Measurements from ENCODE around the gene CREB3L1. TPM values are rescaled to one million over a fixed set of nuclear protein-coding genes. Genes with fewer than 3 reads are reported as not detected.

Gene CREB3L1
- total RNA-seq, 1 donor from 2014 or later, result 12.5 TPM

DNA sequence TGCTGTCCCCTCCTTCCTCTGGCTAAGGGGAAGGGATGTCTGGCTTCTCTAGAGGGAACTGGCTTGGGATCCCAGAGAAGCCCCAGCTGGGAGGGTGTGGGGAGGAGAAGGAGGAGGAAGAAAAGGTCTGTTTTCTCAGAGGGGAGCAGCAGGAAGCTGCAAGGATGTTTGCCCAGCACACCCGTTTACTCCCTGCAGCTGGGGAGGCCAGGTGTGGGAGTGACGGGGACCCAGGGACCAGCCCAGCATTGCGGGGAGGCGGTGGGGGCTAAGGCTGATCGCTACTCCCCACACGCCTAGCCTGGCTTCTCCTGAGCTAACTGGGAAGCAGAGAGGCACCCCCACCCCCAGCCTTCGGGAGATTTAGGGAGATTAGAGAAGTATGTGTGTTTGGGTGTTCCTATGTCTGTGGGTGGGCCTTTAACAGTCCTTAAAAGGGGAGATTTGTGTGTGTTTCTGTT is 3.9 kb downstream of the CREB3L1 start:
- no peak overlapping the region for H3K4me3 ChIP-seq (ENCODE audit: low read length in 3 of 3)
- H3K4me1 ChIP-seq (ENCODE audit: control insufficient read depth in 3 of 3, insufficient read depth in 3 of 3, low read length in 3 of 3), result peaks cover 25 to 32% (median 30%) of the 10 kb centered on the region in 3 donors
- no peaks in the 10 kb centered on the region for H3K9me3 ChIP-seq (ENCODE audit: control insufficient read depth in 3 of 3, low read length in 3 of 3)
- H3K27ac ChIP-seq (ENCODE audit: low read depth, low read length), result no peak overlapping the region
- H3K9ac ChIP-seq (ENCODE audit: low read depth in 1 of 3, low read length in 3 of 3), result peak overlapping the region in 1 of 3 donors; percentile 25
- H3K36me3 ChIP-seq (ENCODE audit: control insufficient read depth in 3 of 3, insufficient read depth in 3 of 3, low read length in 3 of 3), result no peaks in the 10 kb centered on the region
- peaks cover 10 to 32% (median 31%) of the 10 kb centered on the region in 3 donors for H3K27me3 ChIP-seq (ENCODE audit: control insufficient read depth in 3 of 3, insufficient read depth in 3 of 3, low read length in 3 of 3)

DNA sequence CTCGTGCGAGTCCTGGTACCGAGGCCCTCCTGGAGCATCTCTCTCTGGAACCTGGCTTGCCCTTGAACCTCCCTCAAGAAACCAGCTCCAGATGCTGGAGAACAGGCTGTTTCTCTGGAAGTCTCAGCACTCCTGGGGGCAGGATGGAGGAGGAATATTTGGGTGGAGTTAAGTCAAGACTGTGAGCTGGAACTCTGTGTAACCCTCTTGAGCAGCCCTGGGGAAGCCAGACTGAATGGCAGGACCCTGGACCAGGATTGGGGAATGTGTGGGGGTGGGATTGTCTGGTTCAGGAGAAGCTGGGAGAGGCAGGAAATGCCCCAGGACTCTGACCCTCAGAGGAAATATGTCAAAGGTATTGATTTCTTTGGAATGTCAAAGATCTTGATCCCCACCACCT is 7.7 kb downstream of the CREB3L1 start:
- Histone ChIP-seq H3K9me3 (ENCODE audit: control insufficient read depth in 3 of 3, low read length in 3 of 3) (no peaks in the 10 kb centered on the region), H3K27ac (ENCODE audit: low read depth, low read length) (no peak overlapping the region), H3K4me3 (ENCODE audit: low read length in 3 of 3) (no peak overlapping the region), H3K4me1 (ENCODE audit: control insufficient read depth in 3 of 3, insufficient read depth in 3 of 3, low read length in 3 of 3) (peaks cover 11 to 19% (median 16%) of the 10 kb centered on the region in 3 donors), H3K27me3 (ENCODE audit: control insufficient read depth in 3 of 3, insufficient read depth in 3 of 3, low read length in 3 of 3) (peaks cover 0 to 4% (median 0%) of the 10 kb centered on the region in 3 donors), H3K36me3 (ENCODE audit: control insufficient read depth in 3 of 3, insufficient read depth in 3 of 3, low read length in 3 of 3) (no peaks in the 10 kb centered on the region), H3K9ac (ENCODE audit: low read depth in 1 of 3, low read length in 3 of 3) (no peak overlapping the region)

DNA sequence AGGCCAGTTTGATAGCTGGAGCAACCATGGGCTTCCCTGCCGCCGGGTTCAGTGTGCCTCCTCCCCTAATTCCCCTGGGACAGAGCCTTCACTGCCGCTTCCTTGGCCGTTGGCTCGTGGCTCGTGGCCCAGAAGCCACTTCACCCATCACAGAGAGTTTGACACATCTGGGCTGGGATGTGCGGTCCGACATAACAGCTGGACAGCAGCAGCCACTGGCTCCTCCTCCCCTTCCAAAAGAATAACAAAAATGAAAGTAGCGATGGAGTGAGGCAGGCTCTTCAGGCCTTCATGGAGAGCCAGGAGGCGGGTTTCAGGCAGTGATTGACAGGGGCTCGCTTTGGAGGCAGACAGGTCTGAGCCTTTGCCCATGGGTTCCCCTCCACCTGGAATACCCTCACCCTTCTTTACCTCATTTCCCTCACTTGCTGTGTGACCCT is 8.2 kb downstream of the CREB3L1 start:
- no peaks in the 10 kb centered on the region for H3K36me3 ChIP-seq (ENCODE audit: control insufficient read depth in 3 of 3, insufficient read depth in 3 of 3, low read length in 3 of 3)
- H3K27me3 ChIP-seq (ENCODE audit: control insufficient read depth in 3 of 3, insufficient read depth in 3 of 3, low read length in 3 of 3), result peaks cover 0 to 4% (median 0%) of the 10 kb centered on the region in 3 donors
- H3K27ac ChIP-seq (ENCODE audit: low read depth, low read length), result peak overlapping the region; percentile 15
- H3K4me3 ChIP-seq (ENCODE audit: low read length in 3 of 3), result peak overlapping the region in 1 of 3 donors; percentile 22
- no peaks in the 10 kb centered on the region for H3K9me3 ChIP-seq (ENCODE audit: control insufficient read depth in 3 of 3, low read length in 3 of 3)
- peaks cover 14 to 22% (median 16%) of the 10 kb centered on the region in 3 donors for H3K4me1 ChIP-seq (ENCODE audit: control insufficient read depth in 3 of 3, insufficient read depth in 3 of 3, low read length in 3 of 3)
- peak overlapping the region in 1 of 3 donors; percentile 8 for H3K9ac ChIP-seq (ENCODE audit: low read depth in 1 of 3, low read length in 3 of 3)

DNA sequence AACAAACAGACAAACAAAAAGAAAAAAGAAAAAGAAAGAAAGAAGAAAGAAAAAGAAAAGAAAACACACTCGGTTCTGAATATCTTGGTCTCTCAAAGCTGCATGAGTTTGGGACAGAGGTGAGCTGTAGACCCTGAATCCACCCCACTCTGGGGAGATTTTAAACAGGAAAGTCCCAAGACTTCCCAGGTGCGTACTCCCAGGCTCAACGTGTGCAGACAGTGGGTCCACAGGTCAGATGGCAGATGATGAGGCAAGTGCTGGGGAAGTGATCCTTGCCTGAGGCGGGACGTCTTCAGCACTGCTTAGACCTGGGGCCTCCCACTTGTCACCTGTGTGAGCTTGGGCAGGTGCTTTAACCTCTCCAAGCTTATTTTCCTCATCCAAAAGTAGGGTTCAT is 9.3 kb downstream of the CREB3L1 start:
- Histone ChIP-seq H3K27ac (ENCODE audit: low read depth, low read length) (no peak overlapping the region), H3K27me3 (ENCODE audit: control insufficient read depth in 3 of 3, insufficient read depth in 3 of 3, low read length in 3 of 3) (peaks cover 0 to 4% (median 0%) of the 10 kb centered on the region in 3 donors), H3K4me3 (ENCODE audit: low read length in 3 of 3) (no peak overlapping the region), H3K9ac (ENCODE audit: low read depth in 1 of 3, low read length in 3 of 3) (no peak overlapping the region), H3K4me1 (ENCODE audit: control insufficient read depth in 3 of 3, insufficient read depth in 3 of 3, low read length in 3 of 3) (peaks cover 13 to 24% (median 19%) of the 10 kb centered on the region in 3 donors), H3K9me3 (ENCODE audit: control insufficient read depth in 3 of 3, low read length in 3 of 3) (no peaks in the 10 kb centered on the region), H3K36me3 (ENCODE audit: control insufficient read depth in 3 of 3, insufficient read depth in 3 of 3, low read length in 3 of 3) (no peaks in the 10 kb centered on the region)

DNA sequence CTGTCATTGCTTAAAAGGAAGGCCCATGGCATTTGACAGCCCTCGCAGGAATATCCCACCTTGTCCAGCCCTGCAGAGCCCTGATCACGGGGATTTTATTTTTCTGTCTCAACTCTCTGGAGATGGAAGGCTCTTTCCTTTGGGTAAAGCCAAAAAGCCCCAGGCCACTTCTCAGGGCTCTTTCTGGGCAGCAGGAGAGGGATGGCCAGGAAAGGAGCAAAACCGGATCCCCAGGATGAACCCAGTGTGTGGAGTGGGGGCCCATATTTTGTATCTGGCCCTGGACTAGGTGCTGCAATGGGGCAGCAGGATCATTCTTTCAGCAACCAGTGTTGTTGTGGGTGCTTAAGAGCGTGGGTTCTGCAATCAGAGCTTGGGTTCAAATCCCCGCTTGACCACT is 11.0 kb downstream of the CREB3L1 start:
- Histone ChIP-seq H3K27ac (ENCODE audit: low read depth, low read length) (no peak overlapping the region), H3K9me3 (ENCODE audit: control insufficient read depth in 3 of 3, low read length in 3 of 3) (no peaks in the 10 kb centered on the region), H3K4me1 (ENCODE audit: control insufficient read depth in 3 of 3, insufficient read depth in 3 of 3, low read length in 3 of 3) (peaks cover 19 to 36% (median 22%) of the 10 kb centered on the region in 3 donors), H3K36me3 (ENCODE audit: control insufficient read depth in 3 of 3, insufficient read depth in 3 of 3, low read length in 3 of 3) (no peaks in the 10 kb centered on the region), H3K9ac (ENCODE audit: low read depth in 1 of 3, low read length in 3 of 3) (no peak overlapping the region), H3K4me3 (ENCODE audit: low read length in 3 of 3) (no peak overlapping the region), H3K27me3 (ENCODE audit: control insufficient read depth in 3 of 3, insufficient read depth in 3 of 3, low read length in 3 of 3) (peaks cover 0 to 4% (median 0%) of the 10 kb centered on the region in 3 donors)

DNA sequence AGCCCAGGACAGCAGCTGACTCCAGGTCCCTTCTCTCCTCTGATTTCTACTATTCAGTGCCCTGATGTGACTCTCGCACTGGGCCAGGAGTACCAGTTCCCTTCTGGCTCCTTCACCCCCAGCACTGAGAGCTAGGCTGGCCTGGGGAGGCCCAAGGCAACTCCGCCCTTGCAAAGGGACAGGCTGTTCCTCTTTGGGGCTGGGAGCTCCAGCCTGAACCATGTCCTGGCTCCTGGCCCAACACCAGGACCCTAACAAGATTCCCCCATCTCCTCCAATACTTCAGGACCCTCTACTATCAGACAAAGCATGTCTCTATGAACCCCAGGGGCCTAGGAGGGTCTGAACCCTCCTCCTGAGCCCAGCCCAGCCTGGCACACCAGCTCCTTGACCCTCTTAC is 12.5 kb downstream of the CREB3L1 start:
- Histone ChIP-seq H3K27ac (ENCODE audit: low read depth, low read length) (no peak overlapping the region), H3K27me3 (ENCODE audit: control insufficient read depth in 3 of 3, insufficient read depth in 3 of 3, low read length in 3 of 3) (no peaks in the 10 kb centered on the region), H3K36me3 (ENCODE audit: control insufficient read depth in 3 of 3, insufficient read depth in 3 of 3, low read length in 3 of 3) (no peaks in the 10 kb centered on the region), H3K4me3 (ENCODE audit: low read length in 3 of 3) (no peak overlapping the region), H3K9ac (ENCODE audit: low read depth in 1 of 3, low read length in 3 of 3) (no peak overlapping the region), H3K9me3 (ENCODE audit: control insufficient read depth in 3 of 3, low read length in 3 of 3) (no peaks in the 10 kb centered on the region), H3K4me1 (ENCODE audit: control insufficient read depth in 3 of 3, insufficient read depth in 3 of 3, low read length in 3 of 3) (peaks cover 25 to 38% (median 25%) of the 10 kb centered on the region in 3 donors)

DNA sequence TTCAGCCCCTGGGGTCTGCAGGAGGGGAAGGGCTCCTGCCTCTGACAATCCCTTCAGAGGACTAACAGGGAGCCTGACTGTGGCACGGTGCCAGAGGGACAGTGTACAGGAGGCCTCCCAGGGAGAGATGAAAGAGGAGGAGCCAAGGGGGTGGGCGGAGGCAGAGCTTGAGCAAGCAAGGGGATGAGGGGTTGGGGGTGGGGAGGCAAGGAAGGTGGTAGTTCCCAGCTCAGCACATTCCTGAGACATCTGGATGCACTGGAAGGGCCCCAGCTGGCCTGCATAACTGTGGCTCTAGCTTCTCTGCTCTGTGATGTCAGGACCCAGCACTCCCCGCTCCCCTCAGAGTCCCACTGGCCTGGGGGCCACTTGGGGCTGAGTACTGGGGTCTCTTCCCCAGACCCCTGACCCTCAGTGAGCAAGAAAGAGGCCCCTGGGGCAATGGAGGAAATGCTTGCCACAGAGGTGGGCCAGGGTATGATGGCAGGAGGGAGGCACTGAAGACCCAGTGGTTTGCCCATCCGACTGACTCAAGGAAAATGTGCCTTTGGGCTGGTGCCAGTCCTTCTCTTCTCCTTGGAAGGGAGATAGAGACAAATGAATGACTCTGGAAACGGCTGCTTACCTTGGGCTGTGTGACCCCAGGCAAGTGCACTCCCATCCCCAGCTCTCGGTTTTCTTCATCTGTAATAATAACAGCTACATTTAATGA is 13.3 kb downstream of the CREB3L1 start:
- H3K27ac ChIP-seq (ENCODE audit: low read depth, low read length), result peak overlapping the region; percentile 57
- H3K9ac ChIP-seq (ENCODE audit: low read depth in 1 of 3, low read length in 3 of 3), result no peak overlapping the region
- no peaks in the 10 kb centered on the region for H3K36me3 ChIP-seq (ENCODE audit: control insufficient read depth in 3 of 3, insufficient read depth in 3 of 3, low read length in 3 of 3)
- H3K4me3 ChIP-seq (ENCODE audit: low read length in 3 of 3), result no peak overlapping the region
- peaks cover 28 to 36% (median 31%) of the 10 kb centered on the region in 3 donors for H3K4me1 ChIP-seq (ENCODE audit: control insufficient read depth in 3 of 3, insufficient read depth in 3 of 3, low read length in 3 of 3)
- H3K9me3 ChIP-seq (ENCODE audit: control insufficient read depth in 3 of 3, low read length in 3 of 3), result no peaks in the 10 kb centered on the region
- no peaks in the 10 kb centered on the region for H3K27me3 ChIP-seq (ENCODE audit: control insufficient read depth in 3 of 3, insufficient read depth in 3 of 3, low read length in 3 of 3)

DNA sequence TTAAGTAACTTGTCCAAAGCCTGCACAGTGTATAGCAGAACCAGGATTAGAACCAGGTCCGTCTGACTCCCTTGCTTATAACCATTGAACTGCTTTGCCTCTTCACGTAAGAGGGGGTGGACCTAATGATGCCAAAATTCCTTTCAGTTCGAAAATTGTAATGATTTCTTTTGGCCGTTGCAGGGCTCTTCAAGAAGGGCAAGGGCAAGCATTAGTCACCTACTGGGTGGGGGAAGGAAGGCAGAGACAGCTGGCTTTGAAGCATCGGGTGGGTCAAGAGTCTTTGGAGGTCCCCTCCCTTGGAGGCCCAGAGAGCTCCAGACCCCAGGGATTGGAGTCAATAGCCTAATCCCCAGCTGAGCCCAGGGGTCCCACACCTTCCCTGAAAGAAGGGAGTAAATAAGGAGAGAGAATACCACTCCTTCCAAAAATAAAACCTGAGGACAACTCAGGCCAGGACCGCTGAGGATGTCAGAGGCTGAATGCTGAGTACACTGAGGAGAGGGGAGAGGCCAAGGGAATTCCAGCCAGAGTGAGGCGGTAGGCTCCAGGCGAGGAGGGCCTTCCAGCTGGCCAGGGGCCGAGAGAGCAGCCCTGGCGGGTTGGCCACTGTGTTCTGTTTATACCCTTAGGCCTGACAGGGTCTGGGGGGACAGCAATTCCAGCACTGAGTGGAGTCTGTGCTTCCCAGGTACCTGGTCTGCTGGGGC is 14.1 kb downstream of the CREB3L1 start:
- Histone ChIP-seq H3K27me3 (ENCODE audit: control insufficient read depth in 3 of 3, insufficient read depth in 3 of 3, low read length in 3 of 3) (no peaks in the 10 kb centered on the region), H3K4me3 (ENCODE audit: low read length in 3 of 3) (no peak overlapping the region), H3K9ac (ENCODE audit: low read depth in 1 of 3, low read length in 3 of 3) (no peak overlapping the region), H3K9me3 (ENCODE audit: control insufficient read depth in 3 of 3, low read length in 3 of 3) (no peaks in the 10 kb centered on the region), H3K4me1 (ENCODE audit: control insufficient read depth in 3 of 3, insufficient read depth in 3 of 3, low read length in 3 of 3) (peaks cover 30 to 41% (median 38%) of the 10 kb centered on the region in 3 donors), H3K27ac (ENCODE audit: low read depth, low read length) (no peak overlapping the region), H3K36me3 (ENCODE audit: control insufficient read depth in 3 of 3, insufficient read depth in 3 of 3, low read length in 3 of 3) (no peaks in the 10 kb centered on the region)

DNA sequence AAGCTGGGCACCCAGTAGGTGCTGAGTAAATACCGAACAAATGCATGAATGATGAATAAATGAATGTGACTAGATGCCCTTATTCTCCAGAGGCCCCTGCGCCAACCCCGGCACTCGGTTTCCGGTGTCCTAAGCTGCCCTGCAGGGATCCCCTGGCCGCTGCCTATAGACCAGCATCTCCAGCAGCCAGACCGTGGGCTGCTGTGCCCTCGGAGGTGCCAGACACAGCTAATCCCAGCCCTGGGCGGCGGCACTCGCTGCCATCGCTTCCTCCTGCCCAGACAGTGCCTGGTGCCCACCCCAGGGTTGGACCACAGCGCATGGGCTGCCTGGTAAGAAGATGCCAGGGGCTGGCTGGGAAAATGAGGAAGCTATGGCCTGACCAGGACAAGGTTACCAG is 15.6 kb downstream of the CREB3L1 start:
- no peak overlapping the region for H3K9ac ChIP-seq (ENCODE audit: low read depth in 1 of 3, low read length in 3 of 3)

DNA sequence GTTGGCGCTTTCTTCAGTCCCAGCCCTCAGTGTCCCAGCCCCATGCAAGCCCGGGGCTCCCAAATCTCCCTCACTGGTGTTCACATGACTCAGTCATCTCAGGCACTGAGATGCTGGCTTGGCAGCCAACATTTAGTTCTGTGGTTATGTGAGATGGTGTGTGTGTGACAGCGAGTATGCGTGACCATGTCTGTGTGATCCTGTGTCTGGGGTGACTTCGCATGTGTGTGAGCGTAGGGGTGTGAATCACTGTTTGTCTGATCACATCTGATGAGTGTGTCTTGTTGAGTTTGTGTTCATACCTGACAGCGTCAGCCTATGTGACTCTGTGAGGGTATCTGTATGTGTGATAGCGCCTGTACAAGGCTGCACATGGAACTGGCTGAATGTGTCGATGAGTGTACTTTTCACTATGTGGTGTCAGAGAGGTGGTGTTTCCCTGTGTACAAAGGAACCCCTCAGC is 16.2 kb downstream of the CREB3L1 start:
- peaks cover 33 to 48% (median 47%) of the 10 kb centered on the region in 3 donors for H3K4me1 ChIP-seq (ENCODE audit: control insufficient read depth in 3 of 3, insufficient read depth in 3 of 3, low read length in 3 of 3)
- H3K9ac ChIP-seq (ENCODE audit: low read depth in 1 of 3, low read length in 3 of 3), result peak overlapping the region in 1 of 3 donors; percentile 25
- no peaks in the 10 kb centered on the region for H3K9me3 ChIP-seq (ENCODE audit: control insufficient read depth in 3 of 3, low read length in 3 of 3)
- H3K27me3 ChIP-seq (ENCODE audit: control insufficient read depth in 3 of 3, insufficient read depth in 3 of 3, low read length in 3 of 3), result no peaks in the 10 kb centered on the region
- H3K27ac ChIP-seq (ENCODE audit: low read depth, low read length), result peak overlapping the region; percentile 41
- H3K36me3 ChIP-seq (ENCODE audit: control insufficient read depth in 3 of 3, insufficient read depth in 3 of 3, low read length in 3 of 3), result no peaks in the 10 kb centered on the region
- no peak overlapping the region for H3K4me3 ChIP-seq (ENCODE audit: low read length in 3 of 3)

More for the DNA sequence above, 15.6 kb downstream of the CREB3L1 start:
- Histone ChIP-seq H3K27ac (ENCODE audit: low read depth, low read length) (no peak overlapping the region), H3K4me3 (ENCODE audit: low read length in 3 of 3) (no peak overlapping the region), H3K9me3 (ENCODE audit: control insufficient read depth in 3 of 3, low read length in 3 of 3) (no peaks in the 10 kb centered on the region), H3K4me1 (ENCODE audit: control insufficient read depth in 3 of 3, insufficient read depth in 3 of 3, low read length in 3 of 3) (peaks cover 33 to 48% (median 47%) of the 10 kb centered on the region in 3 donors), H3K27me3 (ENCODE audit: control insufficient read depth in 3 of 3, insufficient read depth in 3 of 3, low read length in 3 of 3) (no peaks in the 10 kb centered on the region), H3K36me3 (ENCODE audit: control insufficient read depth in 3 of 3, insufficient read depth in 3 of 3, low read length in 3 of 3) (no peaks in the 10 kb centered on the region)

Measured in skeletal muscle tissue (tissue), 4 donors.